Spleen (tissue), 7 donors: Measurements from ENCODE around the gene CEMIP2.

Experiments used
- CTCF ChIP-seq, 11 experiments: fragments of 200-600 bp in 7 of 11; fragments of 450-650 bp in 4 of 11; sonication (generic) in 4 of 11; IDR thresholded peaks in 8 of 11; conservative IDR thresholded peaks in 3 of 11; 1 replicate in 7 of 11; 2 replicates in 4 of 11; pipeline versions ENCODE4 v1.4.0 to v1.8.0; 2016 to 2021; ENCODE audit warnings: antibody characterized with exemption in 11 of 11, inconsistent platforms in 4 of 11, mild to moderate bottlenecking in 1 of 11
- POLR2A ChIP-seq, 3 donors: fragments of 450-650 bp; IDR thresholded peaks; one replicate each; pipeline ENCODE4 v1.5.1; 2017; ENCODE audit warnings: antibody characterized with exemption in 3 of 3, mild to moderate bottlenecking in 1 of 3
- donor health status: DM: no; HTN: no; CAD: no; lungs with moderate emphysema.
- donor health status: DM: no; HTN: no; CAD: no.
- donor health status: DM: no; HTN: no; CAD: no.

GRCh38 chr9:71678999-71679398 lies 89.3 kb downstream of the CEMIP2 start:
- no peak for TF ChIP-seq CTCF (IDR thresholded peaks at IDR 0.05 in 8 of 11, conservative IDR thresholded peaks at IDR 0.05 in 3 of 11)
- no peak for TF ChIP-seq POLR2A (IDR thresholded peaks at IDR 0.05)
